Hepatocyte (in vitro differentiated cells): Measurements from ENCODE around the gene XXYLT1. TPM values are rescaled to one million over a fixed set of nuclear protein-coding genes. Genes with fewer than 3 reads are reported as not detected.

Experiments
- DNase-seq: peaks from one replicate; pipeline ENCODE4 v3.0.0-alpha.2; 2016; ENCODE audit warnings: low spot score
- H2AFZ ChIP-seq: fragments of 200-600 bp; sonication (generic); 2 replicates; pipeline ENCODE4 v1.6.0; 2016; ENCODE audit warnings: antibody characterized with exemption, mild to moderate bottlenecking
- H3K27ac ChIP-seq: fragments of 200-600 bp; sonication (generic); 2 replicates; pipeline ENCODE4 v1.5.1; 2016; ENCODE audit warnings: mild to moderate bottlenecking
- H3K27me3 ChIP-seq: fragments of 200-600 bp; sonication (generic); 2 replicates; pipeline ENCODE4 v1.6.1; 2016
- H3K36me3 ChIP-seq: fragments of 200-600 bp; sonication (generic); replicated peaks from 2 replicates; pipeline ENCODE4 v1.5.1; 2016; ENCODE audit warnings: low read depth; ENCODE audit not compliant: insufficient read depth
- H3K4me1 ChIP-seq: fragments of 200-600 bp; sonication (generic); 2 replicates; pipeline ENCODE4 v1.5.1; 2016; ENCODE audit warnings: mild to moderate bottlenecking, moderate library complexity; ENCODE audit not compliant: insufficient read depth
- H3K4me2 ChIP-seq: fragments of 200-600 bp; sonication (generic); 2 replicates; pipeline ENCODE4 v1.6.0; 2016
- H3K4me3 ChIP-seq: fragments of 200-600 bp; sonication (generic); 2 replicates; pipeline ENCODE4 v1.5.1; 2016; ENCODE audit warnings: mild to moderate bottlenecking
- H3K79me2 ChIP-seq: fragments of 200-600 bp; sonication (generic); 2 replicates; pipeline ENCODE4 v1.6.0; 2017; ENCODE audit warnings: mild to moderate bottlenecking
- H3K9me2 ChIP-seq: fragments of 200-600 bp; sonication (generic); replicated peaks from 2 replicates; pipeline ENCODE4 v1.6.0; 2017; ENCODE audit warnings: mild to moderate bottlenecking; ENCODE audit not compliant: insufficient read depth
- H3K9me3 ChIP-seq: fragments of 200-600 bp; sonication (generic); 2 replicates; pipeline ENCODE4 v1.5.1; 2016; ENCODE audit warnings: low read depth, mild to moderate bottlenecking
- H4K20me1 ChIP-seq: fragments of 200-600 bp; sonication (generic); 2 replicates; pipeline ENCODE4 v1.6.0; 2016; ENCODE audit warnings: mild to moderate bottlenecking; ENCODE audit not compliant: insufficient read depth, poor library complexity, severe bottlenecking
- EZH2 ChIP-seq: fragments of 200-600 bp; sonication (generic); IDR thresholded peaks from 2 replicates; pipeline ENCODE4 v1.6.1; 2016; ENCODE audit warnings: antibody characterized with exemption, mild to moderate bottlenecking, borderline replicate concordance
- EZH2phosphoT487 ChIP-seq: fragments of 200-600 bp; sonication (generic); IDR thresholded peaks from one replicate; pipeline ENCODE4 v1.6.1; 2018; ENCODE audit warnings: antibody characterized with exemption, mild to moderate bottlenecking, low read depth, moderate library complexity; ENCODE audit not compliant: unreplicated experiment, severe bottlenecking
- WGBS: methylation state at CpG from one replicate; pipeline ENCODE4 v1.1.6; 2016; ENCODE audit warnings: low lambda C conversion rate; ENCODE audit errors: missing lambda C conversion rate; 5-methylcytosine and 5-hydroxymethylcytosine counted together
- polyA plus RNA-seq: library from polyadenylated mRNA; unstranded; fragments of >200 nt; fragmentation: Nextera tagmentation; extraction: Ambion mirVana; gene quantifications from 2 replicates; pipeline ENCODE4 v1.2.1, GENCODE V29; 2016
- total RNA-seq: library from RNA; depleted of rRNA; stranded (reverse); fragments of >200 nt; gene quantifications from 2 replicates; pipeline ENCODE4 v1.2.3, GENCODE V29; 2014
- TF ChIP-seq, protein P1 (sequence below): fragments of 200-600 bp; sonication (generic); IDR thresholded peaks from 2 replicates; pipeline ENCODE4 v1.5.1; 2016; ENCODE audit warnings: antibody characterized with exemption, mild to moderate bottlenecking; ENCODE audit not compliant: poor library complexity

Gene XXYLT1, protein sequence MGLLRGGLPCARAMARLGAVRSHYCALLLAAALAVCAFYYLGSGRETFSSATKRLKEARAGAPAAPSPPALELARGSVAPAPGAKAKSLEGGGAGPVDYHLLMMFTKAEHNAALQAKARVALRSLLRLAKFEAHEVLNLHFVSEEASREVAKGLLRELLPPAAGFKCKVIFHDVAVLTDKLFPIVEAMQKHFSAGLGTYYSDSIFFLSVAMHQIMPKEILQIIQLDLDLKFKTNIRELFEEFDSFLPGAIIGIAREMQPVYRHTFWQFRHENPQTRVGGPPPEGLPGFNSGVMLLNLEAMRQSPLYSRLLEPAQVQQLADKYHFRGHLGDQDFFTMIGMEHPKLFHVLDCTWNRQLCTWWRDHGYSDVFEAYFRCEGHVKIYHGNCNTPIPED
- total RNA-seq (22.3 and 25.6 TPM in 2 replicates), polyA plus RNA-seq (15.8 and 20.9 TPM in 2 replicates)

DNA sequence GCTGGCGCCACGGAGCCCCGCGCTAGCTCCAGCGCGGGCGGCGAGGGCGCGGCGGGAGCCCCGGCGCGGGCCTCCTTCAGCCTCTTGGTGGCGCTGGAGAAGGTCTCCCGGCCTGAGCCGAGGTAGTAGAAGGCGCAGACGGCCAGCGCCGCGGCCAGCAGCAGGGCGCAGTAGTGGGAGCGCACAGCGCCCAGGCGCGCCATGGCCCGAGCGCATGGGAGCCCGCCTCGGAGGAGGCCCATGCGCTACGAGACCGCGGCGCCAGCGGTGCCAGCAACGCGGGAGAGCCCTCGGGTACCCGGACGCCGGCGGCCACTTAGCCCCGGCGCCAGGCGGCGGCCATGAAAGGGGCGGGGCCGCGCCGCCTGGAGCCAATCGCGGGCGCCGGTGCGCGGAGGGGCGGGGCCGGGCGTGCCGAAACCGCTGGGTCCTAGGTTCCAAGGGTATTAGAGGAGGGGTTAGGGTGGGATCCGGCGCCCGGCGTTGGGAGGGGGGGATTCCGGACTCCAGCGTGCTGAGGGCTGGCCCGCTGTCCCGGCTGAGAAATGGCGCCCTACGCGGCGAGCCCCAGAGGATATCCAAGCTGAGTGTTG, at the start of gene XXYLT1:
Gene XXYLT1 (minus strand): TSS at position 343 of the 593 bp plus-strand sequence. CDS start 101 bp downstream, at position 242.
- no peaks in the 10 kb centered on the region for H3K27me3 ChIP-seq
- H3K27ac ChIP-seq, result peak within 1 kb of the TSS; percentile 87
- H2AFZ ChIP-seq, result peak within 1 kb of the TSS; percentile 92
- H3K4me3 ChIP-seq, result peak within 1 kb of the TSS; percentile 92
- WGBS, result under 1% methylated on average over 45 of the region's 75 CpGs
- H4K20me1 ChIP-seq, result no peaks in the 10 kb centered on the region
- peaks cover 27% of the 10 kb centered on the region for H3K79me2 ChIP-seq
- H3K36me3 ChIP-seq, result no peaks in the 10 kb centered on the region
- H3K4me1 ChIP-seq, result peaks cover 13% of the 10 kb centered on the region
- H3K9me2 ChIP-seq, result no peaks in the 10 kb centered on the region
- peak within 1 kb of the TSS; percentile 100 for H3K4me2 ChIP-seq
- H3K9me3 ChIP-seq, result no peaks in the 10 kb centered on the region
- peak; percentile 95 for DNase-seq
- TF ChIP-seq EZH2phosphoT487 (no peak), EZH2 (no peak)
- TF ChIP-seq, protein P1, sequence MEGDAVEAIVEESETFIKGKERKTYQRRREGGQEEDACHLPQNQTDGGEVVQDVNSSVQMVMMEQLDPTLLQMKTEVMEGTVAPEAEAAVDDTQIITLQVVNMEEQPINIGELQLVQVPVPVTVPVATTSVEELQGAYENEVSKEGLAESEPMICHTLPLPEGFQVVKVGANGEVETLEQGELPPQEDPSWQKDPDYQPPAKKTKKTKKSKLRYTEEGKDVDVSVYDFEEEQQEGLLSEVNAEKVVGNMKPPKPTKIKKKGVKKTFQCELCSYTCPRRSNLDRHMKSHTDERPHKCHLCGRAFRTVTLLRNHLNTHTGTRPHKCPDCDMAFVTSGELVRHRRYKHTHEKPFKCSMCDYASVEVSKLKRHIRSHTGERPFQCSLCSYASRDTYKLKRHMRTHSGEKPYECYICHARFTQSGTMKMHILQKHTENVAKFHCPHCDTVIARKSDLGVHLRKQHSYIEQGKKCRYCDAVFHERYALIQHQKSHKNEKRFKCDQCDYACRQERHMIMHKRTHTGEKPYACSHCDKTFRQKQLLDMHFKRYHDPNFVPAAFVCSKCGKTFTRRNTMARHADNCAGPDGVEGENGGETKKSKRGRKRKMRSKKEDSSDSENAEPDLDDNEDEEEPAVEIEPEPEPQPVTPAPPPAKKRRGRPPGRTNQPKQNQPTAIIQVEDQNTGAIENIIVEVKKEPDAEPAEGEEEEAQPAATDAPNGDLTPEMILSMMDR, result peak; percentile 62

DNA sequence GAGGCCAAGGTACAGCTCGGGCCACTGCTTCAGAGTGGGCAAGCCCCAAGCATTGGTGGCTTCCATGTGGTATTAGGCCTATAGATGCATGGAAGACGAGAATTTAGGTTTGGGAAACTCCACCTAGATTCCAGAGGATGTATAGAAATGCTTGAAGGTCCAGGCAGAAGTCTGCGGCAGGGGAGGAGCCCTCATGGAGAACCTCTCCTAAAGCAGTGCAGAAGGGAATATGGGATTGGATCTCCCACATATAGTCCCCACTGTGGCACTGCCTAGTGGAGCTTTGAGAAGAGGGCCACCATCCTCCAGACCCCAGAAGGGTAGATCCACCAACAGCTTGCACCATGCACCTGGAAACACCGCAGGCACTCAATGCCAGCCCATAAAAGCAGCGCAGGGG, 48.1 kb upstream of the XXYLT1 start:
- Histone ChIP-seq H2AFZ (no peak overlapping the region), H3K27me3 (no peaks in the 10 kb centered on the region), H3K9me3 (no peaks in the 10 kb centered on the region), H3K27ac (no peak overlapping the region), H4K20me1 (no peaks in the 10 kb centered on the region), H3K9me2 (no peaks in the 10 kb centered on the region), H3K36me3 (no peaks in the 10 kb centered on the region), H3K79me2 (no peaks in the 10 kb centered on the region), H3K4me3 (no peak overlapping the region), H3K4me2 (no peak overlapping the region), H3K4me1 (no peaks in the 10 kb centered on the region)
- DNase-seq, result no peak
- TF ChIP-seq, protein P1, result no peak
- TF ChIP-seq EZH2 (no peak), EZH2phosphoT487 (no peak)
- 100% methylated on average over 5 of the region's 5 CpGs for WGBS

DNA sequence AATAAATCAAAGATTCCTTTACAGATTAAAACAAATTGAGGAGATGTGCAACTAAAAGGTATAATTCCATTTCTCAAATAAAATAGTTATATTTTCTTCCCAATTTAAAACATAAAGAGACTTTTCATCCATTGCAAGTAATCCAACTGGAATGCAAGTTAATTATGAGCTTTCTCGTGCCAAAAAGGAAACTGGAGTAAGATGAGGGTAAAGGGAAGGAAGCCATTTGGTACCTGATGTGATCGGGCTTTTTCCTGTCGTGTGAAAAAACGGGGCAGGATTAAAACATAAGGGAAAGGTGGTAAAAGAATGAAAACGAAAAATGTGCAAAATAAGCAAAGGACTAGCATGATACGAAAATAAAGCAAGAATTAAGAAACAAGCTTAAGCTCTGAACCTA, 41.8 kb upstream of the XXYLT1 start:
- no peaks in the 10 kb centered on the region for H3K9me3 ChIP-seq
- 90% methylated on average over 6 of the region's 6 CpGs for WGBS

More for the DNA sequence above, 41.8 kb upstream of the XXYLT1 start:
- H3K9me2 ChIP-seq, result no peaks in the 10 kb centered on the region
- H3K27ac ChIP-seq, result no peak overlapping the region
- TF ChIP-seq EZH2phosphoT487 (no peak), EZH2 (no peak)
- TF ChIP-seq, protein P1, result no peak
- H2AFZ ChIP-seq, result no peak overlapping the region
- H3K4me3 ChIP-seq, result no peak overlapping the region
- DNase-seq, result no peak
- no peaks in the 10 kb centered on the region for H4K20me1 ChIP-seq
- no peaks in the 10 kb centered on the region for H3K4me1 ChIP-seq
- no peak overlapping the region for H3K4me2 ChIP-seq
- H3K27me3 ChIP-seq, result no peaks in the 10 kb centered on the region
- H3K79me2 ChIP-seq, result no peaks in the 10 kb centered on the region
- no peaks in the 10 kb centered on the region for H3K36me3 ChIP-seq
